DND-41 (cell line): Measurements from ENCODE around the gene IDH3B.

ENCODE experiments used
- ATAC-seq: fragments of 200-7000 bp; cut with Tn5 transposase; 3 replicates; pipeline ENCODE4 v1.9.1; 2021; ENCODE audit warnings: low read depth; ENCODE audit not compliant: insufficient read depth
- DNase-seq: peaks from one replicate; pipeline ENCODE4 v3.0.0-alpha.2; 2020
- H2AFZ ChIP-seq: 2 replicates; pipeline ENCODE4 v1.6.0; 2012; ENCODE audit warnings: low read depth, low read length
- H3K27ac ChIP-seq: 2 replicates; pipeline ENCODE4 v1.5.1; 2012; ENCODE audit warnings: low read length, inconsistent platforms
- H3K27me3 ChIP-seq: fragments of 200-600 bp; sonication (generic); 2 replicates; pipeline ENCODE4 v1.6.0; 2012; ENCODE audit warnings: low read length, mild to moderate bottlenecking, inconsistent platforms; ENCODE audit not compliant: insufficient read depth, poor library complexity
- H3K36me3 ChIP-seq: 2 replicates; pipeline ENCODE4 v1.5.1; 2012; ENCODE audit warnings: low read length, inconsistent platforms; ENCODE audit not compliant: insufficient read depth
- H3K4me1 ChIP-seq: 2 replicates; pipeline ENCODE4 v1.5.1; 2012; ENCODE audit warnings: mild to moderate bottlenecking, low read length; ENCODE audit not compliant: insufficient read depth
- H3K4me2 ChIP-seq: 2 replicates; pipeline ENCODE4 v1.6.0; 2012; ENCODE audit warnings: mild to moderate bottlenecking, moderate library complexity, low read length, inconsistent platforms; ENCODE audit not compliant: insufficient read depth
- H3K4me3 ChIP-seq, 2 experiments: fragments of 200-600 bp in 1 of 2; shearing (Covaris generic) in 1 of 2; 2 replicates each; pipeline ENCODE4 v1.5.1; 2012 to 2016; ENCODE audit warnings: inconsistent platforms in 2 of 2, low read length in 2 of 2, mild to moderate bottlenecking in 2 of 2, low read depth in 1 of 2, moderate library complexity in 1 of 2
- H3K79me2 ChIP-seq: 2 replicates; pipeline ENCODE4 v1.6.0; 2012; ENCODE audit warnings: low read length, inconsistent platforms; ENCODE audit not compliant: insufficient read depth
- H3K9ac ChIP-seq: 2 replicates; pipeline ENCODE4 v1.6.0; 2012; ENCODE audit warnings: low read depth, mild to moderate bottlenecking, inconsistent platforms, low read length, moderate library complexity
- H3K9me3 ChIP-seq: 2 replicates; pipeline ENCODE4 v1.5.1; 2012; ENCODE audit warnings: low read length, moderate library complexity, mild to moderate bottlenecking, inconsistent platforms; ENCODE audit not compliant: insufficient read depth, severe bottlenecking
- H4K20me1 ChIP-seq: 2 replicates; pipeline ENCODE4 v1.6.0; 2012; ENCODE audit warnings: low read length; ENCODE audit not compliant: insufficient read depth
- CTCF ChIP-seq: IDR thresholded peaks from 2 replicates; pipeline ENCODE4 v1.5.1; 2012; ENCODE audit warnings: borderline replicate concordance, low read length, moderate library complexity, mild to moderate bottlenecking; ENCODE audit not compliant: poor library complexity, severe bottlenecking; ENCODE audit errors: extremely low read depth
- EZH2 ChIP-seq: IDR thresholded peaks from 3 replicates; pipeline ENCODE4 v1.6.1; 2012; ENCODE audit warnings: borderline replicate concordance, low read depth, mild to moderate bottlenecking, moderate library complexity, low read length, inconsistent platforms; ENCODE audit not compliant: severe bottlenecking

The IDH3B gene

DNA sequence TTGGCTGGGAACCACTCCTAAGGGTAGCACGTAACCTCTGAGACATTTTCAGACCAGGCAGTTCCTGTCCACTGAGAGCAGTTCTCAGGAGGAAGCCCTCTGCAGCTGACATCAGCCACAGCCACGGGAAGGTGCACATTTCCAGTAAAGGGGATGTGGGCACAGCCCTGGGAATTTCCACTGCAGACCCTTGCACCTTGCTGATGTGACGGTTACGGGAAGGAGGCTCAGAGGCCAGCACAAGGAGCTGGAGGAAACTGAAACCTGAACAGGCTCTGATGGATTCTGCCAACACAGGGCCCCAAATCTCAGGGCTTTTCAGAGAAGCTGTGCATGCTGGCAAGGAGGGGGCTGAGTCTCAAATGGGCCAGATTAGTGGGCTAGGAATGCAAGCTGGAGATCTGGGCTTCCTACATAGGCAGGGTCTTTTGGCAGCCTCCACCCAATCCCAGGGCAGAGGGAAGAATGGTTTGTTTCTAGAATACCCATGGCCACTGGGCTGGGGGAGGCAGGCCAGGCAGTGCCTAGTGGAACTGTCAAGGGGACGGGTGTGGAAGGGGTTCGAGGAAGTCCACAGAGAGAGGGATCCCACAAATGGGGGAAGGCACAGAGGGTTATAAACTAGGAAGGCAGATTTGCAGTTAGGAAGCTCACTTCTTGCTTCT is 42.8 kb upstream of the IDH3B start:
- Histone ChIP-seq H3K9ac (no peak overlapping the region), H3K36me3 (no peaks in the 10 kb centered on the region), H3K27ac (no peak overlapping the region), H3K9me3 (no peaks in the 10 kb centered on the region), H3K79me2 (no peaks in the 10 kb centered on the region), H3K4me3 (no peak overlapping the region), H2AFZ (no peak overlapping the region), H3K4me1 (no peaks in the 10 kb centered on the region), H3K27me3 (peaks cover 43% of the 10 kb centered on the region), H3K4me2 (no peak overlapping the region), H4K20me1 (peaks cover 4% of the 10 kb centered on the region; the same call in 1 of the 2 replicates)
- no peak for DNase-seq
- TF ChIP-seq EZH2, result no peak
- no peak for ATAC-seq

DNA sequence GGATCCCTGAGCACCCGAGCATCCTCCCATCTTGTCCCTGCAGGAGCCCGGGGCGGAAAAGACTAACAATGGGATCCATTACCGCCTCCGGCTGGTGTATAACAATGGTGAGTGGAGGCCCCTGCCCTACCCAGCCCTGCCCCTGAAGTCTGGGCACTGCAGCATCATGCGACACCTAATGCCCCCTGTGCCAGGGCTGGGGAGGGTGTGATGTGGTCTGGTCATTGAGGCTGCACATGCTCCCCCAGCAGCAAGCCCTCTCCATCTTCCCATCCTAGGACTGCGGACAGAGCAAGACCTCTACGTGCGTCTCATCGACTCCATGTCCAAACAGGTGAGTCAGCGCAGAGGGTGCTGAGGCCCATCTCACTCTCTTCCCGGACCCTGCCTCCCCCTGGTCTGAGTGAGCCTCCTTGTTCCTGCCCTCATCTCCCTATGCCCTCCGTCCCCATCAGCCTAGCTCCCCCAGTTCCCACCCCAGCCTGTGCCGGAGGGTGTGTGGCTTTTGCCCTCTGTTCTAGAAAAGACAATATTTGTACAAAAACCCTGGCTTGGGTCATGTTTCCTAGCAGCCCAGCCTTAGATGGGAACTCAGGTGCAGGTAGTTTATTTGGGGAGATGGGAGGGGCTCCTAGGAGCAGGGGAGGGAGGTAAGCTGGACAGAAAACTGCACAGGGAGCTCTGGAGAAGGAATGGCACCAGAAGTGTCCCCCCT is 42.1 kb upstream of the IDH3B start:
- H3K27ac ChIP-seq, result no peak overlapping the region
- H3K79me2 ChIP-seq, result no peaks in the 10 kb centered on the region
- peaks cover 4% of the 10 kb centered on the region for H4K20me1 ChIP-seq
- DNase-seq, result no peak
- TF ChIP-seq EZH2 (no peak), CTCF (no peak)
- no peak overlapping the region for H2AFZ ChIP-seq
- no peak overlapping the region for H3K4me2 ChIP-seq
- no peaks in the 10 kb centered on the region for H3K9me3 ChIP-seq
- ATAC-seq, result no peak
- H3K9ac ChIP-seq, result no peak overlapping the region
- H3K36me3 ChIP-seq, result no peaks in the 10 kb centered on the region
- H3K4me1 ChIP-seq, result no peaks in the 10 kb centered on the region
- peaks cover 39% of the 10 kb centered on the region for H3K27me3 ChIP-seq
- no peak overlapping the region for H3K4me3 ChIP-seq

- Histone ChIP-seq H3K27me3 (peaks cover 28% of the 10 kb centered on the region), H3K36me3 (no peaks in the 10 kb centered on the region), H3K79me2 (no peaks in the 10 kb centered on the region), H3K27ac (no peak overlapping the region), H3K4me1 (no peaks in the 10 kb centered on the region), H3K4me2 (no peak overlapping the region), H2AFZ (no peak overlapping the region), H3K4me3 (no peak overlapping the region), H3K9ac (no peak overlapping the region), H3K9me3 (no peaks in the 10 kb centered on the region), H4K20me1 (peaks cover 8% of the 10 kb centered on the region)
- DNase-seq, result no peak
- TF ChIP-seq EZH2 (no peak), CTCF (no peak)
- no peak for ATAC-seq
Measured at GRCh38 chr20:2703716-2704475, 39.9 kb upstream of the IDH3B start.

DNA sequence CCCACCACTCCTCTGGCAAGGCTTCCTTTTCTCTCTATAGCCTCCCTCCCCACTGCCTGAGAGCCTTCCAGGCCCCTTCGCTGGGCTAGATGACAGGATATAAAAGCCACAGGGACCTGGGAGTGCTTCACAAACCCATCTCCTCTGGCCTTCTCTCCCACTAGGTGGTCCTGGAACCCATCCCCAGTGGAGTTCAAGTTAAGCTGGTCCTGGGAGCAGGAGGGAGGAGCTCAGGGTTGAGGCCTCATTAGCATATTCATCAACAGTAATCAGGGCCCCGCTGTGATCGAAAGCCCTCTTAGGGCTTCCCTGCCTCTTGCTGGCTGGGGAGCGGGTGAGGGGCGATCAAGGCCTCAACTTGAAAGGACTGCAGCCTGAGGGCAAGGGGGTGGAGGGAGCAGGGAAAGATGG is 37.7 kb upstream of the IDH3B start:
- no peak overlapping the region for H3K9ac ChIP-seq
- peaks cover 4% of the 10 kb centered on the region; the same call in 1 of the 2 replicates for H4K20me1 ChIP-seq
- no peak overlapping the region for H3K4me3 ChIP-seq
- no peaks in the 10 kb centered on the region for H3K79me2 ChIP-seq
- no peak for ATAC-seq
- no peaks in the 10 kb centered on the region for H3K4me1 ChIP-seq
- no peak overlapping the region for H2AFZ ChIP-seq
- H3K27ac ChIP-seq, result no peak overlapping the region
- no peaks in the 10 kb centered on the region for H3K36me3 ChIP-seq
- no peak for DNase-seq
- TF ChIP-seq CTCF (no peak), EZH2 (no peak)
- no peaks in the 10 kb centered on the region for H3K9me3 ChIP-seq
- peaks cover 24% of the 10 kb centered on the region for H3K27me3 ChIP-seq
- no peak overlapping the region for H3K4me2 ChIP-seq
